GM19463 (cell line): ENCODE results near the gene AHNAK2.
"Not testable (repeated sequence)": the region's sequence is repeated elsewhere in the genome, so short reads cannot be mapped to it uniquely, and the experiment has no call there.

ENCODE experiments used
- ATAC-seq: cut with Tn5 transposase; IDR thresholded peaks from one replicate; pipeline ENCODE4 v1.9.1; 2021; ENCODE audit warnings: mild to moderate bottlenecking, moderate library complexity; ENCODE audit not compliant: unreplicated experiment

AHNAK2 gene

GRCh38 chr14:104954746-104955395 lies 23.3 kb downstream of the AHNAK2 start:
- no peak for ATAC-seq

GRCh38 chr14:104953896-104954656 lies 24.1 kb downstream of the AHNAK2 start:
- ATAC-seq = no peak

- no peak for ATAC-seq
Measured at GRCh38 chr14:104953097-104953496, 25.1 kb downstream of the AHNAK2 start.

GRCh38 chr14:104951863-104952657 lies 26.1 kb downstream of the AHNAK2 start:
- ATAC-seq = not testable (repeated sequence)

- ATAC-seq = not testable (repeated sequence)
Measured at GRCh38 chr14:104950701-104951100, 27.5 kb downstream of the AHNAK2 start.

- no peak for ATAC-seq
Measured at GRCh38 chr14:104950021-104950420, 28.2 kb downstream of the AHNAK2 start.

- not testable (repeated sequence) for ATAC-seq
Measured at GRCh38 chr14:104949406-104949955, 28.7 kb downstream of the AHNAK2 start.

- no peak for ATAC-seq
Measured at GRCh38 chr14:104948736-104949031, 29.5 kb downstream of the AHNAK2 start.

- ATAC-seq = not testable (repeated sequence)
Measured at GRCh38 chr14:104947881-104948735, 30.1 kb downstream of the AHNAK2 start.

GRCh38 chr14:104947201-104947600 lies 31.0 kb downstream of the AHNAK2 start:
- not testable (repeated sequence) for ATAC-seq

GRCh38 chr14:104945986-104946965 lies 31.9 kb downstream of the AHNAK2 start:
- ATAC-seq = not testable (repeated sequence)

GRCh38 chr14:104945266-104945665 lies 32.9 kb downstream of the AHNAK2 start:
- not testable (repeated sequence) for ATAC-seq

GRCh38 chr14:104944436-104945205 lies 33.6 kb downstream of the AHNAK2 start:
- ATAC-seq = not testable (repeated sequence)

GRCh38 chr14:104944016-104944308 lies 34.2 kb downstream of the AHNAK2 start:
- not testable (repeated sequence) for ATAC-seq

- ATAC-seq = not testable (repeated sequence)
Measured at GRCh38 chr14:104943216-104944015, 34.8 kb downstream of the AHNAK2 start.

GRCh38 chr14:104942586-104942985 lies 35.6 kb downstream of the AHNAK2 start:
- no peak for ATAC-seq

- no peak for ATAC-seq
Measured at GRCh38 chr14:104941508-104942365, 36.4 kb downstream of the AHNAK2 start.
